ENCODE results near the gene CLDN25. TPM values are rescaled to one million over a fixed set of nuclear protein-coding genes. Genes with fewer than 3 reads are reported as not detected.

The CLDN25 gene
- not detected in 2 replicates for polyA plus RNA-seq (2013)

DNA sequence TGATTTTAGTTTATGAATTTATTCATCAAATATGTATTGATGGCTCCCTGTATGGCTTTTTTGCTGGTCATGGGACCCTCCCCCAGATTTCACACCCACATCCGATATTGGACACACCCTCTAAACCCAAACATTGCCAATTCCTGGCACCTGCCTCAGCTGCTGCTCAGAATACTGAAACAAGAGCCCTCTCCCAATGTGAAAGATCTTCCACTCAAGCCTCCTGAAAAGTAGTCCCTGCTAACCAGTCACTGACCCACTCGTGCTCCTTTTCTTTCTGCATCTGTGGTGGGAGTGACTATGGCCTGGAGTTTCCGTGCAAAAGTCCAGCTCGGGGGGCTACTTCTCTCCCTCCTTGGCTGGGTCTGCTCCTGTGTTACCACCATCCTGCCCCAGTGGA lies at the start of gene CLDN25:
Gene CLDN25, plus strand, starts transcription at position 301 of the 400 bp plus-strand sequence. Its CDS starts 0 bp downstream, at position 301.
- Histone ChIP-seq H4K91ac (ENCODE audit: low read depth, low read length) (no peak within 1 kb of the TSS), H2AFZ (ENCODE audit: insufficient read depth, low read length, poor library complexity) (no peak within 1 kb of the TSS), H3K79me1 (ENCODE audit: low read length) (no peaks in the 10 kb centered on the region), H3K18ac (ENCODE audit: low read length) (no peak within 1 kb of the TSS), H3K4ac (ENCODE audit: low read depth, low read length) (no peak within 1 kb of the TSS), H3K27me3 (ENCODE audit: insufficient read depth, low read length) (no peaks in the 10 kb centered on the region), H3K9me3 (ENCODE audit: insufficient read depth, low read depth, low read length) (no peaks in the 10 kb centered on the region), H3K4me2 (ENCODE audit: low read length) (no peak within 1 kb of the TSS), H4K8ac (ENCODE audit: low read depth, low read length) (no peak within 1 kb of the TSS), H4K12ac (ENCODE audit: low read depth, low read length) (no peak within 1 kb of the TSS), H3K79me2 (ENCODE audit: control insufficient read depth, insufficient read depth, low read length, poor library complexity) (no peaks in the 10 kb centered on the region), H3K27ac (ENCODE audit: low read depth, low read length) (no peak within 1 kb of the TSS), H2AK5ac (ENCODE audit: low read length) (no peak within 1 kb of the TSS), H3K4me3 (ENCODE audit: low read depth, low read length) (no peak within 1 kb of the TSS), H3K14ac (ENCODE audit: low read length) (no peak within 1 kb of the TSS), H3K23ac (ENCODE audit: low read length) (no peak within 1 kb of the TSS), H2BK5ac (ENCODE audit: low read depth, low read length, poor library complexity) (no peak within 1 kb of the TSS), H3K36me3 (ENCODE audit: control insufficient read depth in 1 of 2, insufficient read depth in 2 of 2, low read length in 2 of 2) (no peaks in the 10 kb centered on the region), H3K9ac (ENCODE audit: low read length) (peak within 1 kb of the TSS; percentile 58), H2BK120ac (ENCODE audit: insufficient read depth, low read length, poor library complexity) (no peak within 1 kb of the TSS), H2BK12ac (ENCODE audit: low read length) (no peak within 1 kb of the TSS), H3K4me1 (ENCODE audit: control insufficient read depth in 1 of 2, insufficient read depth in 2 of 2, low read length in 2 of 2) (no peaks in the 10 kb centered on the region)
- no peak for DNase-seq
- WGBS (ENCODE audit: extremely low coverage, insufficient coverage, insufficient read length) = no CpG with 5 or more reads among the region's 4 CpGs

DNA sequence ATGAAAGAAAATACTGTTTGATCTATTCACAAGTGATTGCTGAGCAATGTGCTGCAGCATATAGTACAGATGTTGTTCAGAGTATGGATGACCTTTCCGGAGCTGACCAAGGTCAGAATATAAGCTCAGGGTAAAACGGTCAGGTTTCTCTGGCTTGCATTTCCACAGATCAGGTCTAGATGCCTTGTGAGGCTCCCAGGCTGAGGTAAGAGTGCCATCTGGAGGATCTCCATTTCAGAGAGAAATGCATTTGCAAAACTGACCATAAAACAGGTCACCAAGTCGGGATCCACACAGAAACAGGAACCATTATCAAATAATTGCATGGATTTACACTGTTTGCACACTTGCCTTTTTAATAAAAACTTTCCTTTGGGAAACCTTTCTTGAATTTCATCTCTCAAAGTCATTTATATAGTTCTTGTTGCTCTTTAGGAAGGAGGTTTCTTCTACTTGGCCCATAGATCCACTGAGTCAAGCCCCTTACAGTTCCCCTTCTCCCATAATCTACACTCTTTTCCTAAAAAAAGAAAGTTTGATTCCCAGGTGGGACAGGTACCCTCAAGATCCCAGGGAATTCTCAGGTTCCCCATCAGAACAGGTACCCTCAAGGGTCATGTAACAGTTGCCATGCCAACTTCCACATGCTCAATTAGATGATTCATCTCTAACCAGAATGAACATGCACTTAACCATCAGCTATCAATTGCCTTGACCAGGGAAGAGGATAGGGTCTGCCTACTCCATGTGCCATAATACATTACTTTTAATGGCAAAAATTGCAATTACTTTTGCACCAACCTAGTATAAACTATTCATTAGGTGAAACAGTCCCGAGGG lies 48.5 kb upstream of the CLDN25 start:
- no CpG with 5 or more reads among the region's 4 CpGs for WGBS (ENCODE audit: extremely low coverage, insufficient coverage, insufficient read length)
- H3K4ac ChIP-seq (ENCODE audit: low read depth, low read length) = no peak overlapping the region

DNA sequence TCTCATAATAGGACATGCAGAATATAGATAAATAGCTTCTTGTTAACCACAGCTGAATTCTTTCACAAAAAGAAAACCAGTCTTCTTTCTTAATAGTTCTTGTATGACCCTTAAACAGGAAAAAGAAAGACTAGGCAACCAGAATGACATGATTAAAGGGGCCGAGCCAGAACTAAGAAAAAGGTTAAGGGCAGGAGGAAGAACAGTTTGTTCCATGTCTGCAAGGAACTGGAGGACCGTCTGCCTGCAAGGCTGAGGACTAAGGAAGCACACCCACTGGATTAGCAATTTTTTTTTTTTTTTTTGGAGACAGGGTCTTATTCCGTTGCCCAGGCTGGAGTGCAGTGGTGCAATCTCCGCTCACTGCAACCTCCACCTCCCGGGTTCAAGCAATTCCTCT lies 47.5 kb upstream of the CLDN25 start:
- DNase-seq = no peak

More for the DNA sequence above, 48.5 kb upstream of the CLDN25 start:
- Histone ChIP-seq H3K79me2 (ENCODE audit: control insufficient read depth, insufficient read depth, low read length, poor library complexity) (no peaks in the 10 kb centered on the region), H4K12ac (ENCODE audit: low read depth, low read length) (no peak overlapping the region), H3K4me3 (ENCODE audit: low read depth, low read length) (no peak overlapping the region), H2BK12ac (ENCODE audit: low read length) (no peak overlapping the region), H4K91ac (ENCODE audit: low read depth, low read length) (no peak overlapping the region), H3K36me3 (ENCODE audit: control insufficient read depth in 1 of 2, insufficient read depth in 2 of 2, low read length in 2 of 2) (peaks cover 3 to 8% of the 10 kb centered on the region in 2 experiments), H2BK120ac (ENCODE audit: insufficient read depth, low read length, poor library complexity) (no peak overlapping the region), H3K27ac (ENCODE audit: low read depth, low read length) (no peak overlapping the region), H3K23ac (ENCODE audit: low read length) (no peak overlapping the region), H3K27me3 (ENCODE audit: insufficient read depth, low read length) (no peaks in the 10 kb centered on the region), H3K9ac (ENCODE audit: low read length) (no peak overlapping the region), H3K14ac (ENCODE audit: low read length) (no peak overlapping the region), H2AK5ac (ENCODE audit: low read length) (no peak overlapping the region), H2AFZ (ENCODE audit: insufficient read depth, low read length, poor library complexity) (no peak overlapping the region), H4K8ac (ENCODE audit: low read depth, low read length) (no peak overlapping the region), H3K9me3 (ENCODE audit: insufficient read depth, low read depth, low read length) (no peaks in the 10 kb centered on the region), H3K4me1 (ENCODE audit: control insufficient read depth in 1 of 2, insufficient read depth in 2 of 2, low read length in 2 of 2) (no peaks in the 10 kb centered on the region), H3K79me1 (ENCODE audit: low read length) (no peaks in the 10 kb centered on the region), H3K4me2 (ENCODE audit: low read length) (no peak overlapping the region), H2BK5ac (ENCODE audit: low read depth, low read length, poor library complexity) (no peak overlapping the region), H3K18ac (ENCODE audit: low read length) (no peak overlapping the region)
- peak; percentile 19 to 65 for DNase-seq

DNA sequence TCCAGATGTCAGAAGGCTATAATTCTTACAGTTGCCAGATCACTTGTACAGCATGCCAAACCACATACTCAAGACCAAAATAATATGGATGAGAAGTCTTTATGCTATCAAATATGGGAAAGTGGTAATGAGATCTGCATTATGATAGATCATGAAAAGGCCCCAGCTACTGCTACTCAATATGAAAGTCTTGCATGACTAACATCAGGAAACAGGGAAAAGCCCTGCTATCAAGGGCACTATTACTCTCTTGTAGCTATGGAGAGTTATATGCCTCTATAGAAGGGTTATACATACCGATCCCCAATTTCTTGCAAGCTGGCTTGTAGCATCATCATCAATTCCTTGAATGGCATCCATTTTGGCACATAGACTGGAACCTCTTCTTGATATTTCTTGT lies 43.3 kb upstream of the CLDN25 start:
- H2AK5ac ChIP-seq (ENCODE audit: low read length) = no peak overlapping the region
- H3K27ac ChIP-seq (ENCODE audit: low read depth, low read length) = no peak overlapping the region
- H3K4me1 ChIP-seq (ENCODE audit: control insufficient read depth in 1 of 2, insufficient read depth in 2 of 2, low read length in 2 of 2) = no peaks in the 10 kb centered on the region
- H3K9ac ChIP-seq (ENCODE audit: low read length) = no peak overlapping the region
- H4K8ac ChIP-seq (ENCODE audit: low read depth, low read length) = no peak overlapping the region
- no peak overlapping the region for H4K12ac ChIP-seq (ENCODE audit: low read depth, low read length)
- H3K27me3 ChIP-seq (ENCODE audit: insufficient read depth, low read length) = no peaks in the 10 kb centered on the region
- no peaks in the 10 kb centered on the region for H3K79me2 ChIP-seq (ENCODE audit: control insufficient read depth, insufficient read depth, low read length, poor library complexity)
- no peak overlapping the region for H3K18ac ChIP-seq (ENCODE audit: low read length)
- no peaks in the 10 kb centered on the region for H3K9me3 ChIP-seq (ENCODE audit: insufficient read depth, low read depth, low read length)
- H3K79me1 ChIP-seq (ENCODE audit: low read length) = no peaks in the 10 kb centered on the region
- H2BK12ac ChIP-seq (ENCODE audit: low read length) = no peak overlapping the region
- H3K4me2 ChIP-seq (ENCODE audit: low read length) = no peak overlapping the region
- H3K14ac ChIP-seq (ENCODE audit: low read length) = no peak overlapping the region
- H2AFZ ChIP-seq (ENCODE audit: insufficient read depth, low read length, poor library complexity) = no peak overlapping the region
- no peak overlapping the region for H3K4me3 ChIP-seq (ENCODE audit: low read depth, low read length)
- H2BK120ac ChIP-seq (ENCODE audit: insufficient read depth, low read length, poor library complexity) = no peak overlapping the region
- no peak overlapping the region for H2BK5ac ChIP-seq (ENCODE audit: low read depth, low read length, poor library complexity)
- H3K4ac ChIP-seq (ENCODE audit: low read depth, low read length) = no peak overlapping the region
- WGBS (ENCODE audit: extremely low coverage, insufficient coverage, insufficient read length) = no CpG with 5 or more reads among the region's 1 CpG
- no peak for DNase-seq
- peaks cover 6 to 26% of the 10 kb centered on the region in 2 experiments for H3K36me3 ChIP-seq (ENCODE audit: control insufficient read depth in 1 of 2, insufficient read depth in 2 of 2, low read length in 2 of 2)
- no peak overlapping the region for H3K23ac ChIP-seq (ENCODE audit: low read length)
- H4K91ac ChIP-seq (ENCODE audit: low read depth, low read length) = no peak overlapping the region

More for the DNA sequence above, 47.5 kb upstream of the CLDN25 start:
- H2AFZ ChIP-seq (ENCODE audit: insufficient read depth, low read length, poor library complexity) = no peak overlapping the region
- H4K8ac ChIP-seq (ENCODE audit: low read depth, low read length) = no peak overlapping the region
- peaks cover 3 to 13% of the 10 kb centered on the region in 2 experiments for H3K36me3 ChIP-seq (ENCODE audit: control insufficient read depth in 1 of 2, insufficient read depth in 2 of 2, low read length in 2 of 2)
- no peaks in the 10 kb centered on the region for H3K9me3 ChIP-seq (ENCODE audit: insufficient read depth, low read depth, low read length)
- no peak overlapping the region for H2AK5ac ChIP-seq (ENCODE audit: low read length)
- no peak overlapping the region for H3K14ac ChIP-seq (ENCODE audit: low read length)
- H3K4ac ChIP-seq (ENCODE audit: low read depth, low read length) = no peak overlapping the region
- no peak overlapping the region for H3K9ac ChIP-seq (ENCODE audit: low read length)
- H4K91ac ChIP-seq (ENCODE audit: low read depth, low read length) = no peak overlapping the region
- H2BK12ac ChIP-seq (ENCODE audit: low read length) = no peak overlapping the region
- no peaks in the 10 kb centered on the region for H3K27me3 ChIP-seq (ENCODE audit: insufficient read depth, low read length)
- no peak overlapping the region for H4K12ac ChIP-seq (ENCODE audit: low read depth, low read length)
- H3K18ac ChIP-seq (ENCODE audit: low read length) = no peak overlapping the region
- no peaks in the 10 kb centered on the region for H3K79me2 ChIP-seq (ENCODE audit: control insufficient read depth, insufficient read depth, low read length, poor library complexity)
- no peaks in the 10 kb centered on the region for H3K4me1 ChIP-seq (ENCODE audit: control insufficient read depth in 1 of 2, insufficient read depth in 2 of 2, low read length in 2 of 2)
- H2BK5ac ChIP-seq (ENCODE audit: low read depth, low read length, poor library complexity) = no peak overlapping the region
- WGBS (ENCODE audit: extremely low coverage, insufficient coverage, insufficient read length) = no CpG with 5 or more reads among the region's 5 CpGs
- no peak overlapping the region for H3K4me2 ChIP-seq (ENCODE audit: low read length)
- no peak overlapping the region for H3K27ac ChIP-seq (ENCODE audit: low read depth, low read length)
- no peak overlapping the region for H3K4me3 ChIP-seq (ENCODE audit: low read depth, low read length)
- no peaks in the 10 kb centered on the region for H3K79me1 ChIP-seq (ENCODE audit: low read length)
- H3K23ac ChIP-seq (ENCODE audit: low read length) = no peak overlapping the region
- no peak overlapping the region for H2BK120ac ChIP-seq (ENCODE audit: insufficient read depth, low read length, poor library complexity)

All from trophoblast cell (in vitro differentiated cells and primary cell).